Heart left ventricle (tissue), 16 donors: ENCODE results near the gene CD22. TPM values are rescaled to one million over a fixed set of nuclear protein-coding genes. Genes with fewer than 3 reads are reported as not detected.
A peak's percentile ranks its signal among the peaks of the same experiment; 100 is the strongest.

Source experiments
- ATAC-seq, 4 donors: fragments of 200-7000 bp; cut with Tn5 transposase; one replicate each; pipeline ENCODE4 v1.9.1; 2020 to 2022; ENCODE audit warnings: moderate library complexity in 4 of 4, mild to moderate bottlenecking in 3 of 4, moderate number of reproducible peaks in 1 of 4
- DNase-seq, 5 donors: peaks; one replicate each; pipeline ENCODE4 v3.0.0-alpha.2; 2020
- H3K27ac ChIP-seq, 12 donors: fragments of 200-600 bp; sonication (generic) in 4 of 12; one replicate each; pipeline versions ENCODE4 v1.5.0 to v1.8.0; 2016 to 2022; ENCODE audit warnings: mild to moderate bottlenecking in 2 of 12
- H3K27me3 ChIP-seq, 9 donors: fragments of 200-600 bp; sonication (generic) in 2 of 9; one replicate each; pipeline versions ENCODE4 v1.5.1 to v1.8.0; 2016 to 2022; ENCODE audit warnings: mild to moderate bottlenecking in 3 of 9
- H3K36me3 ChIP-seq, 9 donors: fragments of 200-600 bp; sonication (generic) in 2 of 9; one replicate each; pipeline versions ENCODE4 v1.5.0 to v1.8.0; 2018 to 2022; ENCODE audit warnings: mild to moderate bottlenecking in 2 of 9
- H3K4me1 ChIP-seq, 12 donors: fragments of 200-600 bp; sonication (generic) in 4 of 12; one replicate each; pipeline versions ENCODE4 v1.5.0 to v1.8.0; 2016 to 2022; ENCODE audit warnings: mild to moderate bottlenecking in 3 of 12
- H3K4me3 ChIP-seq, 12 donors: fragments of 200-600 bp; sonication (generic) in 4 of 12; one replicate each; pipeline versions ENCODE4 v1.5.0 to v1.8.0; 2017 to 2022; ENCODE audit warnings: mild to moderate bottlenecking in 9 of 12, moderate library complexity in 4 of 12
- H3K9me3 ChIP-seq, 12 donors: fragments of 200-600 bp; sonication (generic) in 4 of 12; one replicate each; pipeline versions ENCODE4 v1.5.0 to v1.8.0; 2016 to 2022; ENCODE audit warnings: mild to moderate bottlenecking in 1 of 12
- POLR2A ChIP-seq, 2 donors: fragments of 450-650 bp; IDR thresholded peaks; one replicate each; pipeline ENCODE4 v1.6.1; 2017; ENCODE audit warnings: antibody characterized with exemption in 2 of 2, mild to moderate bottlenecking in 2 of 2, moderate library complexity in 2 of 2
- WGBS, 4 donors: extraction: QIAGEN DNeasy Blood & Tissue Kit in 2 of 4; methylation state at CpG; one replicate each; pipeline versions ENCODE4 v1.1.5 to v1.1.7; 2013 to 2018; 5-methylcytosine and 5-hydroxymethylcytosine counted together
- intact Hi-C, 10 donors: fragments of 100-400 bp; cut with DNase I; formaldehyde crosslinking; loops; one replicate each; pipeline versions ENCODE4 v1.11.1 to v1.14.2; 2022
- polyA plus RNA-seq, 2 donors: library from polyadenylated mRNA; stranded (reverse); fragments of 200-250 nt; gene quantifications; one replicate each; pipeline ENCODE4 v1.2.3, GENCODE V29; 2013
- total RNA-seq, 9 donors: library from RNA; depleted of rRNA in 2 of 9; stranded (reverse); fragments of >200 nt in 2 of 9; fragmentation: NEBNext Ultra II Directional in 3 of 9; extraction: Animal tissue kit (Norgen Biotek cat#: 25700) in 3 of 9; gene quantifications; one replicate each; pipeline versions ENCODE4 v1.1.0 to v1.2.4, GENCODE V29; 2016 to 2023
- TF ChIP-seq, protein P1 (sequence below), 12 donors: fragments of 200-600 bp; sonication (generic) in 4 of 12; IDR thresholded peaks; one replicate each; pipeline versions ENCODE4 v1.5.0 to v1.8.0; 2018 to 2022; ENCODE audit warnings: antibody characterized with exemption in 12 of 12, mild to moderate bottlenecking in 5 of 12
- donor health status: ischemic (EF 13 %, LVEDD 7.1; RV severe dilation, severe dysfunction).
- donor health status: healthy with polysubstance abuse.
- donor health status: DM: no; HTN: yes; CAD: no.
- donor health status: DM: no; HTN: no; CAD: no.
- donor health status: ischemic (EF 25% LVEDD 6.9; RV normal size, moderate dysfunction).
- donor health status: ischemic (EF 25% LVEDD 5.7; RV mildly dilated, moderate dysfunction).
- donor health status: healthy.
- donor health status: DM: yes; HTN: yes; CAD: no.
- donor health status: ischemic (EF 35%, LVEDD 5.7; RV mildly dilated, moderate dysfunction).
- donor health status: nonischemic (EF 11% LVEDD 7.7; RV severe dilation, severe dysfunction).
- donor health status: DM: yes; HTN: yes; CAD: no.
- donor health status: PGD.
- donor health status: ischemic (EF 29% LVEDD 5.4; RV normal size, mild dysfunction).
- donor health status: nonischemic (EF 23%, LVEDD 6.1; RV moderate dilation, normal function).

The CD22 gene
- total and polyA plus RNA-seq, 11 donors = 0.11 to 3.3 (median 1.0) TPM; not detected in 2

DNA sequence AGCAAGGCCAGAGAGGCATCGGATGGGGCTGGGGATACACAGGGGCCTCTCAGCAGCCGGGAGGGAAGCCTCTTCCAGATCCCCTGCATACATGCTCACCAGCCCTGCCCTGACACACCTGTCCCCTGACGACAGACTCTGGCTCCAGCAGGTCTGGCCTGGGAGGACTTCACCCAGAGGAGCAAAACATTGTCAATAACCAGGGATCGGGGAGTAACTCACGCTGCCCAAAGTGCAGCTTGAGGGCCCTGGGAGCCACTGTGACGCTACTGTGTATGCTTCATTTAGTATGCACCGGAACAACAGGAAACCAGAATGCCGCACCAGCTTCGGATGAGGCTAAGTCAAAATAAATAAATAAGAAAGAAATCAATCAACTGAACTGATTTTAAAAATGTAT, 12.4 kb upstream of the CD22 start:
- Histone ChIP-seq H3K4me3 (no peak overlapping the region), H3K4me1 (peaks cover 0 to 39% (median 8%) of the 10 kb centered on the region in 12 donors), H3K9me3 (no peaks in the 10 kb centered on the region), H3K27ac (no peak overlapping the region), H3K36me3 (no peaks in the 10 kb centered on the region), H3K27me3 (peaks cover 0 to 3% (median 0%) of the 10 kb centered on the region in 9 donors)
- DNase-seq (peak in 1 of 5 donors; percentile 27), ATAC-seq (no peak)
- intact Hi-C loops = no loop called here
- no peak for TF ChIP-seq POLR2A (IDR thresholded peaks at IDR 0.05)
- TF ChIP-seq, protein P1, sequence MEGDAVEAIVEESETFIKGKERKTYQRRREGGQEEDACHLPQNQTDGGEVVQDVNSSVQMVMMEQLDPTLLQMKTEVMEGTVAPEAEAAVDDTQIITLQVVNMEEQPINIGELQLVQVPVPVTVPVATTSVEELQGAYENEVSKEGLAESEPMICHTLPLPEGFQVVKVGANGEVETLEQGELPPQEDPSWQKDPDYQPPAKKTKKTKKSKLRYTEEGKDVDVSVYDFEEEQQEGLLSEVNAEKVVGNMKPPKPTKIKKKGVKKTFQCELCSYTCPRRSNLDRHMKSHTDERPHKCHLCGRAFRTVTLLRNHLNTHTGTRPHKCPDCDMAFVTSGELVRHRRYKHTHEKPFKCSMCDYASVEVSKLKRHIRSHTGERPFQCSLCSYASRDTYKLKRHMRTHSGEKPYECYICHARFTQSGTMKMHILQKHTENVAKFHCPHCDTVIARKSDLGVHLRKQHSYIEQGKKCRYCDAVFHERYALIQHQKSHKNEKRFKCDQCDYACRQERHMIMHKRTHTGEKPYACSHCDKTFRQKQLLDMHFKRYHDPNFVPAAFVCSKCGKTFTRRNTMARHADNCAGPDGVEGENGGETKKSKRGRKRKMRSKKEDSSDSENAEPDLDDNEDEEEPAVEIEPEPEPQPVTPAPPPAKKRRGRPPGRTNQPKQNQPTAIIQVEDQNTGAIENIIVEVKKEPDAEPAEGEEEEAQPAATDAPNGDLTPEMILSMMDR (IDR thresholded peaks at IDR 0.05) = no peak
- WGBS, 4 donors = 82 to 91% (median 89%) methylated on average over 9 of the region's 9 CpGs

DNA sequence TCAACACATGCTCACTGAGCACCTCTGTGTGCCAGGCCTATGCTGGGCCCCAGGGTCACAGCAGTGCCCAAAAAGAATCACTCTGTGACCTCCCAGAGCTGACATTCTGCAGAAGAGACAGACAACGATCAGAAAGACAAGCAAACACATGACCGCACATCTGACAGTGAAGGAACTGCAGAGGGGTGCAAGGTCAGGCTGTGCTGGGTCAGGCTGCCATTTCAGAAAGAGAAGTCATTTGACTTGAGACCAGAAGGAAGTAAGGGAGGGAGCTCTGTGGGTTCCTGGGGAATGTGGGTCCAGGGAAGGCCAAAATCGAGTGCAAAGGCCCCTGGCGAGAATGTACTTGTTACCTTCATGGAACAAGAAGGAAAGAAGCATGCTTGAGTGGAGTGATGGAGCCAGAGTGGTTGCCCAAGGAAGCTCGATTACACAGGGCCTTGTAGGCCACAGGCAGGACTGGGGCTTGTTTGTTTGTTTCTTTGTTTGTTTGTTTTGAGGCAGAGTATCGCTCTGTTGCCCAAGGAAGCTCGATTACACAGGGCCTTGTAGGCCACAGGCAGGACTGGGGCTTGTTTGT, 11.4 kb upstream of the CD22 start:
- Histone ChIP-seq H3K27ac (peak overlapping the region in 1 of 12 donors; percentile 78), H3K27me3 (peaks cover 0 to 3% (median 0%) of the 10 kb centered on the region in 9 donors), H3K9me3 (peaks cover 0 to 6% (median 0%) of the 10 kb centered on the region in 12 donors), H3K4me1 (peaks cover 0 to 39% (median 8%) of the 10 kb centered on the region in 12 donors), H3K36me3 (no peaks in the 10 kb centered on the region), H3K4me3 (no peak overlapping the region)
- ATAC-seq (no peak), DNase-seq (no peak)
- 82 to 88% (median 88%) methylated on average over 7 of the region's 7 CpGs for WGBS, 4 donors
- intact Hi-C loops = no loop called here
- TF ChIP-seq POLR2A (IDR thresholded peaks at IDR 0.05) = no peak
- TF ChIP-seq, protein P1 (IDR thresholded peaks at IDR 0.05) = no peak

DNA sequence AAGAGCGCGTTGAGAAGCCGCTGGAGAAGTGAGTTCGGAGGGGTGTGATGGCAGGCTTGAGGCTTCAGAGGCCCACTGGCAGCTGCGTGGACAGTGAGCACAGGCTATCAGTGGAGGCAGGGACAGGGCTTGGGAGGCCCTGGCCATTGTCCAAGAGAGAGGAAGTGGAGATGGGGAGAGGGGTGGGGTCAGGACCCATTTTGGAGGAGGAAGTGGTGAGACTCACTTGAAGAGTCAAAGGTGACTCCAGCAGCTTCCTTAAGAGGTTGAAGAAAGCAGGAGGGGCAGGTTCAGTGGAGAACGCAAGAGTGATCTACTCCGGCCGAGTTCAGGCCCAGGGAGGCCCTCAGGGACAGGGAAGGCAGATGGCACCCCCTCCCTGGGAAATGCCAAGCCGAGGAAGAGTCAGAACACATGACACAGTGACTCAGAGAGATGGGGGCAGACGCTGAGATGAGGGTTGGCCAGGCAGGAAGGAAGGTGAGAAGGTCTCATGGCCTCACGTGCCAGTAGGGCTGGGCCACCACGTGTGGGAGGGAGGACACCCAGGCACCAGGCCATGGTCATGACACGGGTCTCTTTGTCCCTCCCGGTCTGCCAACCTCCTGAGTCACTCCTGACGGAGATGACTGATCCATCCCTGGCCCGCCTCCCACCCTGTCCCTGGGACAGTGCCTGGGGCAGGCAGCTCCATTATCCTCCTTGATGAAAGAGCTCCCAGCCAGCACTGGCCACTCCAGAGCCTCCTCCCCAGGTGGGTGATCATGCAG, 10.1 kb upstream of the CD22 start:
- 49 to 62% (median 56%) methylated on average over 15 to 16 of the region's 16 CpGs for WGBS, 4 donors
- no peak overlapping the region for H3K4me3 ChIP-seq
- no peaks in the 10 kb centered on the region for H3K36me3 ChIP-seq
- H3K9me3 ChIP-seq = peaks cover 0 to 6% (median 0%) of the 10 kb centered on the region in 12 donors
- intact Hi-C loops = no loop called here
- ATAC-seq (peak; percentile 47 to 87 (median 82)), DNase-seq (peak in 3 of 5 donors; percentile 55 to 81 (median 75))
- peaks cover 0 to 39% (median 8%) of the 10 kb centered on the region in 12 donors for H3K4me1 ChIP-seq
- H3K27ac ChIP-seq = peak overlapping the region in 1 of 12 donors; percentile 78
- H3K27me3 ChIP-seq = peaks cover 0 to 3% (median 0%) of the 10 kb centered on the region in 9 donors
- TF ChIP-seq POLR2A (IDR thresholded peaks at IDR 0.05) = no peak
- TF ChIP-seq, protein P1 (IDR thresholded peaks at IDR 0.05) = no peak

DNA sequence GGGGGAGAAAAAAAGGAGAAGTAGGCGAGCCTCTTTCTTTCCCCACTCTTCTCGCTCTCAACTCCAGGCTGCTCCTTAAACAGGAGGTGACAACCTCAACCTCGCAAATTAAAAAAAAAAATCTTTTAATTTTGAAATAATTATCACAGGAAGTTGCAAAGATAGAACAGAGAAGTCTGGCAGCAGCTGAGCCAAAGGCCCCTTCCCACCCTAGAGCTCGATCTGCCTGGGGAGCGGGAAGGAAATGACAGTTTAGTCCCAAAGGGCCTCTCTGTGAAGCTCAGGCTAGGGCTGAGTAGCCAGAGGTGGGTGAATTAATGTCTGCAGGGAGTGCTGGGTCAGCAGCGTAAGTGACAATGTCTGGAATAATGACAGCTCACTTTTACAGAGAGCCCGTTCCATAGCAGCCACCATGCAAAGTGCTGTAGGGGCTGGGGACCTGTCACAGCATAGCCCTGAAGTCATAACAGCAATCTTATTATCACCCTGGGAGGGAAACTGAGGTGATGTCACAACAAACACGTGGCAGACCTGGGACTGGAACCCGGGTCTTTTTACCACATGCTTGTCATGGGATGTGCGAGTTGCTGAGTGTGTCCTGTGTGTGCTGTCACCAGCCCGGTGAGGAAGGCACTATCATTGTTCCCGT, 8.8 kb upstream of the CD22 start:
- intact Hi-C loops = no loop called here
- Histone ChIP-seq H3K4me3 (no peak overlapping the region), H3K36me3 (no peaks in the 10 kb centered on the region), H3K9me3 (peaks cover 0 to 6% (median 0%) of the 10 kb centered on the region in 12 donors), H3K27me3 (no peaks in the 10 kb centered on the region), H3K27ac (peak overlapping the region in 1 of 12 donors; percentile 78), H3K4me1 (peaks cover 0 to 39% (median 8%) of the 10 kb centered on the region in 12 donors)
- TF ChIP-seq, protein P1 (IDR thresholded peaks at IDR 0.05) = no peak
- no peak for TF ChIP-seq POLR2A (IDR thresholded peaks at IDR 0.05)
- DNase-seq (peak in 1 of 5 donors; percentile 43), ATAC-seq (peak in 2 of 4 donors; percentile 40 to 48)
- 42 to 47% (median 45%) methylated on average over 12 of the region's 12 CpGs for WGBS, 4 donors
